GM12878 (cell line): ENCODE data around the gene CLEC17A. TPM values are rescaled to one million over a fixed set of nuclear protein-coding genes. Genes with fewer than 3 reads are reported as not detected.

Experiments used
- ATAC-seq: fragments of 200-7000 bp; cut with Tn5 transposase; 3 replicates; pipeline ENCODE4 v1.9.1; 2020; ENCODE audit warnings: mild to moderate bottlenecking, moderate library complexity
- BruUV-seq: library from RNA; stranded (reverse); fragments of 400-500 nt; replicated peaks from 2 replicates; lab custom pipeline; 2021; lab: Mats Ljungman, UMichigan
- CTCF ChIA-PET: fragments of 300-600 bp; sonication (Branson Sonifier 250); formaldehyde crosslinking; extraction: SDS; loops from one replicate; lab custom pipeline; 2021; ENCODE audit warnings: inconsistent platforms; lab: Yijun Ruan, JAX
- POLR2A ChIA-PET: fragments of 350-600 bp; formaldehyde crosslinking; extraction: SDS; loops from one replicate; lab custom pipeline; 2021; ENCODE audit warnings: inconsistent platforms; lab: Charles Lee
- RAD21 ChIA-PET: fragments of 300-600 bp; sonication (Branson Sonifier 250); formaldehyde crosslinking; loops from one replicate; lab custom pipeline; 2023; ENCODE audit warnings: antibody characterized with exemption; ENCODE audit not compliant: unreplicated experiment; lab: Charles Lee
- SMC1A ChIA-PET: fragments of 300-600 bp; sonication (Branson Sonifier 250); formaldehyde crosslinking; loops from one replicate; lab custom pipeline; 2023; ENCODE audit not compliant: unreplicated experiment, uncharacterized antibody; lab: Charles Lee
- DNase-seq: peaks from one replicate; pipeline ENCODE4 v3.0.0-alpha.2; 2011; ENCODE audit warnings: low read depth, low spot score
- FAIRE-seq: peaks from 3 replicates; lab custom pipeline; 2011; peaks lifted over from hg19 to GRCh38; lab: Jason Lieb, UNC
- H2AFZ ChIP-seq: 2 replicates; pipeline ENCODE4 v1.6.0; 2011; ENCODE audit warnings: low read depth, low read length, control low read depth; ENCODE audit not compliant: control insufficient read depth
- H3K27ac ChIP-seq: 2 replicates; pipeline ENCODE4 v1.5.1; 2011; ENCODE audit warnings: control low read depth; ENCODE audit not compliant: control insufficient read depth, insufficient read depth
- H3K27me3 ChIP-seq, 2 experiments: replicated peaks in 1 of 2; 2 replicates each; pipeline versions ENCODE4 v1.6.0 to v1.6.1; 2011; ENCODE audit warnings: low read length in 1 of 2; ENCODE audit not compliant: control insufficient read depth in 2 of 2, insufficient read depth in 2 of 2
- H3K36me3 ChIP-seq, 2 experiments: 2 replicates each; pipeline ENCODE4 v1.5.1; 2011; ENCODE audit warnings: low read length in 1 of 2; ENCODE audit not compliant: control insufficient read depth in 2 of 2, insufficient read depth in 2 of 2
- H3K4me1 ChIP-seq: 2 replicates; pipeline ENCODE4 v1.6.1; 2011; ENCODE audit warnings: mild to moderate bottlenecking, low read length, moderate library complexity, mixed read lengths; ENCODE audit not compliant: control insufficient read depth, insufficient read depth
- H3K4me2 ChIP-seq: 2 replicates; pipeline ENCODE4 v1.6.0; 2011; ENCODE audit warnings: control low read depth; ENCODE audit not compliant: control insufficient read depth, insufficient read depth
- H3K4me3 ChIP-seq: fragments of 200-600 bp; sonication (generic); 2 replicates; pipeline ENCODE4 v1.5.1; 2016
- H3K79me2 ChIP-seq: 2 replicates; pipeline ENCODE4 v1.6.0; 2011; ENCODE audit warnings: low read length; ENCODE audit not compliant: control insufficient read depth, insufficient read depth
- H3K9ac ChIP-seq: 2 replicates; pipeline ENCODE4 v1.8.0; 2011; ENCODE audit warnings: low read length, control low read depth, mixed read lengths; ENCODE audit not compliant: control insufficient read depth, insufficient read depth
- H3K9me3 ChIP-seq: replicated peaks from 3 replicates; pipeline ENCODE4 v1.5.1; 2011; ENCODE audit warnings: mild to moderate bottlenecking, low read length; ENCODE audit not compliant: control insufficient read depth, insufficient read depth
- H4K20me1 ChIP-seq: 2 replicates; pipeline ENCODE4 v1.6.0; 2011; ENCODE audit not compliant: control insufficient read depth, insufficient read depth
- BHLHE40 ChIP-seq, 2 experiments: fragments of 450-650 bp in 1 of 2; IDR thresholded peaks; 2 replicates each; pipeline ENCODE4 v1.6.1; 2011 to 2017; ENCODE audit warnings: low read depth in 2 of 2, borderline replicate concordance in 1 of 2, improper control_type of control experiment in 1 of 2, low read length in 1 of 2, mild to moderate bottlenecking in 1 of 2
- GABPA ChIP-seq: IDR thresholded peaks from 2 replicates; pipeline ENCODE4 v1.6.1; 2014; ENCODE audit warnings: antibody characterized with exemption, low read depth, mild to moderate bottlenecking, inconsistent platforms
- GATAD2B ChIP-seq: fragments of 450-650 bp; conservative IDR thresholded peaks from 2 replicates; pipeline ENCODE4 v1.6.1; 2017; ENCODE audit warnings: low read depth, mild to moderate bottlenecking, moderate library complexity
- NBN ChIP-seq: fragments of 450-650 bp; IDR thresholded peaks from 2 replicates; pipeline ENCODE4 v1.6.1; 2016
- PML ChIP-seq: IDR thresholded peaks from 2 replicates; pipeline ENCODE4 v1.6.1; 2012; ENCODE audit warnings: low read length, inconsistent platforms
- POU2F2 ChIP-seq: IDR thresholded peaks from 3 replicates; pipeline ENCODE4 v1.6.1; 2011; ENCODE audit warnings: low read depth, mild to moderate bottlenecking, low read length, borderline replicate concordance
- SRF ChIP-seq, 2 experiments: IDR thresholded peaks; 2 replicates each; pipeline ENCODE4 v1.6.1; 2011; ENCODE audit warnings: low read depth in 2 of 2, low read length in 2 of 2, mild to moderate bottlenecking in 1 of 2, moderate library complexity in 1 of 2
- STAT3 ChIP-seq: IDR thresholded peaks from 2 replicates; pipeline ENCODE4 v1.6.1; 2011; ENCODE audit warnings: low read depth, low read length, improper control_type of control experiment
- WGBS: methylation state at CpG from one replicate; pipeline ENCODE4 v1.1.6; 2016; ENCODE audit warnings: low lambda C conversion rate; ENCODE audit not compliant: insufficient replicate concordance, insufficient coverage; ENCODE audit errors: missing lambda C conversion rate; 5-methylcytosine and 5-hydroxymethylcytosine counted together
- in situ Hi-C: fragments of 300-500 bp; cut with MboI; formaldehyde crosslinking; loops from 9 replicates; pipeline ENCODE4 v1.14.3; 2018; ENCODE audit warnings: mixed read lengths
- intact Hi-C: fragments of 100-400 bp; cut with micrococcal nuclease; formaldehyde crosslinking; loops from one replicate; pipeline ENCODE4 v1.14.2; 2022; ENCODE audit not compliant: unreplicated experiment
- polyA plus RNA-seq, 11 experiments: library from polyadenylated mRNA; depleted of rRNA in 4 of 11; unstranded in 6 of 11; stranded (reverse) in 5 of 11; fragments of >200 nt; fragmentation: Nextera tagmentation in 4 of 11; fragmentation: Illumina TruSeq in 1 of 11; extraction: Ambion mirVana in 4 of 11; extraction: Trizol in 1 of 11; gene quantifications; 1 replicate in 1 of 11; 2 replicates in 10 of 11; pipeline versions ENCODE4 v1.2.1 to v1.2.3, GENCODE V29; 2011 to 2016; ENCODE audit warnings: inconsistent platforms in 2 of 11, missing spikeins in 2 of 11, low read depth in 1 of 11
- total RNA-seq, 4 experiments: library from RNA; depleted of rRNA in 3 of 4; stranded (reverse); fragments of >200 nt in 3 of 4; fragmentation: Illumina TruSeq in 1 of 4; extraction: Trizol in 1 of 4; gene quantifications; 2 replicates each; pipeline versions ENCODE4 v1.2.1 to v1.2.3, GENCODE V29; 2013 to 2021

The CLEC17A gene
- total and polyA plus RNA-seq, 10 of the 15 experiments (the other 5 are each of a cell fraction or from before 2014, with no cell fraction given), result 12.9 to 131 (median 97.3) TPM

GRCh38 chr19:14576363-14576762, 6.5 kb upstream of the CLEC17A start:
- H3K27ac ChIP-seq, result no peak overlapping the region
- H2AFZ ChIP-seq, result no peak overlapping the region
- no peaks in the 10 kb centered on the region for H4K20me1 ChIP-seq
- no peaks in the 10 kb centered on the region for H3K9me3 ChIP-seq
- BruUV-seq, result no TSS peak
- DNase-seq (no peak), ATAC-seq (no peak), FAIRE-seq (no peak)
- H3K27me3 ChIP-seq, result no peaks in the 10 kb centered on the region
- WGBS, result 62% methylated on average over 8 of the region's 8 CpGs
- H3K4me1 ChIP-seq, result peaks cover 21% of the 10 kb centered on the region
- no peak overlapping the region for H3K9ac ChIP-seq
- ChIA-PET SMC1A (interaction anchor here (0.7 to 12.5 kb wide), 3 partner anchors 25 to 111 kb away, joined by 3 to 558 read pairs (median 4); partner anchors contain the start of gene ZNF333), POLR2A (interaction anchor here (0.7 to 11.9 kb wide), 4 partner anchors 10 to 207 kb away, joined by 3 to 190 read pairs (median 4); partner anchors contain the start of gene ZNF333), CTCF (interaction anchor here (2.5 to 14.6 kb wide), 2 partner anchors 105 to 112 kb away, joined by 12 to 803 read pairs; partner anchors contain the start of gene ZNF333), RAD21 (interaction anchor here (1.4 to 13.6 kb wide), 3 partner anchors 37 to 111 kb away, joined by 3 to 593 read pairs (median 7); partner anchors contain the start of gene ZNF333)
- H3K79me2 ChIP-seq, result peaks cover 6% of the 10 kb centered on the region
- in situ Hi-C loops (loop anchor here (25.0 kb wide), 1 partner anchor 2011 kb away; no protein-coding TSS in a partner anchor), intact Hi-C loops (loop anchor here (10.0 kb wide), 1 partner anchor 208 kb away; no protein-coding TSS in a partner anchor)
- H3K36me3 ChIP-seq, result no peaks in the 10 kb centered on the region
- H3K4me3 ChIP-seq, result no peak overlapping the region
- no peak overlapping the region for H3K4me2 ChIP-seq
- 0 out of 3 replicates have a peak, but pooled peaks have one; percentile 34 for TF ChIP-seq POU2F2
- TF ChIP-seq GABPA, result no peak
- no peak for TF ChIP-seq BHLHE40 (IDR thresholded peaks at IDR 0.05; ENCODE audit: borderline replicate concordance in 1 of 2, low read depth in 2 of 2, low read length in 1 of 2)
- no peak for TF ChIP-seq SRF (IDR thresholded peaks at IDR 0.05; ENCODE audit: low read depth in 2 of 2, low read length in 2 of 2)
- TF ChIP-seq GATAD2B, result no peak
- no peak for TF ChIP-seq PML
- TF ChIP-seq STAT3, result no peak
- TF ChIP-seq NBN, result no peak
